SK-N-SH (cell line): ENCODE data around the gene GAS7. TPM values are rescaled to one million over a fixed set of nuclear protein-coding genes. Genes with fewer than 3 reads are reported as not detected.

Source experiments
- CTCF ChIA-PET: fragments of 300-600, 350-600 bp; formaldehyde crosslinking; extraction: SDS; loops from one replicate; lab custom pipeline; 2021; lab: Yijun Ruan, JAX
- POLR2A ChIA-PET: fragments of 350-600 bp; sonication (Branson Sonifier 250); formaldehyde crosslinking; extraction: SDS; loops from one replicate; lab custom pipeline; 2020; ENCODE audit warnings: antibody characterized with exemption, inconsistent platforms; lab: Yijun Ruan, JAX
- DNase-seq: peaks from one replicate; pipeline ENCODE4 v3.0.0; 2012
- H2AFZ ChIP-seq: fragments of 200-600 bp; sonication (generic); 2 replicates; pipeline ENCODE4 v1.8.1; 2016; ENCODE audit warnings: antibody characterized with exemption, mild to moderate bottlenecking, low read depth
- H3F3A ChIP-seq: fragments of 200-600 bp; sonication (generic); replicated peaks from 2 replicates; pipeline ENCODE3; 2016; ENCODE audit warnings: antibody characterized with exemption, mild to moderate bottlenecking; ENCODE audit not compliant: insufficient read depth
- H3K27ac ChIP-seq, 2 experiments: fragments of 200-500 bp in 1 of 2; fragments of 200-600 bp in 1 of 2; sonication (Bioruptor generic) in 1 of 2; sonication (generic), shearing (Covaris generic) in 1 of 2; 2 replicates each; pipeline versions ENCODE4 v1.5.1 to v1.6.1; 2014 to 2016; ENCODE audit warnings: low read depth in 2 of 2, inconsistent platforms in 1 of 2, low read length in 1 of 2, mild to moderate bottlenecking in 1 of 2, mixed read lengths in 1 of 2
- H3K27me3 ChIP-seq: fragments of 200-600 bp; sonication (generic), shearing (Covaris generic); 2 replicates; pipeline ENCODE4 v1.6.1; 2016; ENCODE audit warnings: mixed run types; ENCODE audit not compliant: insufficient read depth
- H3K36me3 ChIP-seq, 2 experiments: fragments of 200-500 bp in 1 of 2; fragments of 200-600 bp in 1 of 2; sonication (Bioruptor generic) in 1 of 2; sonication (generic) in 1 of 2; replicated peaks in 1 of 2; 2 replicates each; pipeline versions ENCODE3 to v1.5.1; 2014 to 2016; ENCODE audit warnings: low read length in 1 of 2, mild to moderate bottlenecking in 1 of 2; ENCODE audit not compliant: insufficient read depth in 2 of 2, control insufficient read depth in 1 of 2
- H3K4me1 ChIP-seq, 2 experiments: fragments of 200-500 bp in 1 of 2; fragments of 200-600 bp in 1 of 2; sonication (Bioruptor generic) in 1 of 2; sonication (generic), shearing (Covaris generic) in 1 of 2; 2 replicates each; pipeline versions ENCODE4 v1.5.1 to v1.6.1; 2014 to 2016; ENCODE audit warnings: low read depth in 1 of 2, low read length in 1 of 2, mixed run types in 1 of 2; ENCODE audit not compliant: insufficient read depth in 2 of 2, control insufficient read depth in 1 of 2
- H3K4me2 ChIP-seq: fragments of 200-600 bp; sonication (generic), shearing (Covaris generic); 2 replicates; pipeline ENCODE4 v1.6.1; 2017; ENCODE audit warnings: mixed run types
- H3K4me3 ChIP-seq, 2 experiments: fragments of 200-500 bp in 1 of 2; fragments of 200-600 bp in 1 of 2; sonication (Bioruptor generic) in 1 of 2; sonication (generic), shearing (Covaris generic) in 1 of 2; 2 replicates each; pipeline versions ENCODE4 v1.5.1 to v1.8.1; 2014 to 2016; ENCODE audit warnings: low read depth in 2 of 2, inconsistent platforms in 1 of 2, low read length in 1 of 2, mild to moderate bottlenecking in 1 of 2, mixed read lengths in 1 of 2, moderate library complexity in 1 of 2
- H3K79me2 ChIP-seq: fragments of 200-600 bp; sonication (generic); 2 replicates; pipeline ENCODE4 v1.8.1; 2017; ENCODE audit warnings: mild to moderate bottlenecking; ENCODE audit not compliant: insufficient read depth
- H3K9ac ChIP-seq: fragments of 200-600 bp; sonication (generic); 2 replicates; pipeline ENCODE4 v1.6.1; 2017; ENCODE audit warnings: mixed run types
- H3K9me2 ChIP-seq: fragments of 200-600 bp; sonication (generic); 2 replicates; pipeline ENCODE4 v1.6.1; 2017; ENCODE audit warnings: mixed run types
- H3K9me3 ChIP-seq: fragments of 200-600 bp; sonication (generic); 2 replicates; pipeline ENCODE4 v1.6.1; 2017; ENCODE audit warnings: mixed run types, mild to moderate bottlenecking, moderate library complexity
- H4K20me1 ChIP-seq: fragments of 200-600 bp; sonication (generic); 2 replicates; pipeline ENCODE4 v1.6.1; 2017; ENCODE audit warnings: mild to moderate bottlenecking, mixed run types; ENCODE audit not compliant: insufficient read depth
- CHD2 ChIP-seq: fragments of 150-350 bp; IDR thresholded peaks from 2 replicates; pipeline ENCODE4 v1.6.1; 2018; ENCODE audit warnings: low read length; ENCODE audit not compliant: partially characterized antibody
- ELF1 ChIP-seq: IDR thresholded peaks from 2 replicates; pipeline ENCODE4 v1.4.0; 2012
- FOSL2 ChIP-seq: IDR thresholded peaks from 2 replicates; pipeline ENCODE4 v1.4.0; 2012; ENCODE audit warnings: low read depth, mild to moderate bottlenecking, moderate library complexity, borderline replicate concordance
- FOXM1 ChIP-seq: IDR thresholded peaks from 2 replicates; pipeline ENCODE4 v1.4.0; 2012; ENCODE audit warnings: low read depth, mild to moderate bottlenecking
- GABPA ChIP-seq: IDR thresholded peaks from 2 replicates; pipeline ENCODE4 v1.4.0; 2012; ENCODE audit warnings: low read depth, mild to moderate bottlenecking
- GATA2 ChIP-seq: sonication (generic); formaldehyde crosslinking; IDR thresholded peaks from 2 replicates; pipeline ENCODE4 v1.5.0; 2020; ENCODE audit warnings: mild to moderate bottlenecking, missing genetic modification reagents
- POLR2AphosphoS5 ChIP-seq: IDR thresholded peaks from 2 replicates; pipeline ENCODE4 v1.6.1; 2012; ENCODE audit warnings: low read depth, low read length
- RCOR1 ChIP-seq: fragments of 150-350 bp; IDR thresholded peaks from 2 replicates; pipeline ENCODE4 v1.6.1; 2017; ENCODE audit warnings: antibody characterized with exemption, low read length
- RFX5 ChIP-seq: IDR thresholded peaks from 2 replicates; pipeline ENCODE4 v1.6.1; 2012; ENCODE audit warnings: mild to moderate bottlenecking, improper control_type of control experiment, low read length
- SIN3A ChIP-seq: IDR thresholded peaks from 2 replicates; pipeline ENCODE4 v1.6.1; 2012; ENCODE audit warnings: low read depth, mild to moderate bottlenecking, low read length, moderate library complexity, borderline replicate concordance
- SMC3 ChIP-seq: IDR thresholded peaks from 2 replicates; pipeline ENCODE4 v1.6.1; 2012; ENCODE audit warnings: low read depth, low read length, improper control_type of control experiment
- TCF12 ChIP-seq: IDR thresholded peaks from 2 replicates; pipeline ENCODE4 v1.4.0; 2012
- TEAD4 ChIP-seq: IDR thresholded peaks from 2 replicates; pipeline ENCODE4 v1.4.0; 2012; ENCODE audit warnings: mild to moderate bottlenecking, borderline replicate concordance; ENCODE audit not compliant: insufficient read depth
- USF1 ChIP-seq: IDR thresholded peaks from 2 replicates; pipeline ENCODE4 v1.4.0; 2012; ENCODE audit warnings: low read depth, borderline replicate concordance
- WGBS: methylation state at CpG from one replicate; pipeline ENCODE4 v1.1.6; 2017; ENCODE audit warnings: low lambda C conversion rate; 5-methylcytosine and 5-hydroxymethylcytosine counted together
- polyA plus RNA-seq, 3 experiments: library from polyadenylated mRNA; depleted of rRNA; stranded (reverse); fragments of >200 nt; gene quantifications; 2 replicates each; pipeline ENCODE4 v1.2.3, GENCODE V29; 2012
- TF ChIP-seq, protein P1 (sequence below): IDR thresholded peaks from 2 replicates; pipeline ENCODE4 v1.4.0; 2012; ENCODE audit warnings: low read depth, borderline replicate concordance
- TF ChIP-seq, protein P2 (sequence below): fragments of 200-600 bp; sonication (generic); IDR thresholded peaks from 2 replicates; pipeline ENCODE4 v1.6.1; 2017; ENCODE audit warnings: antibody characterized with exemption, mild to moderate bottlenecking, moderate library complexity

Gene GAS7
- polyA plus RNA-seq, 1 of the 3 experiments (the other 2 are of a cell fraction) = 0.12 TPM

- Histone ChIP-seq H3K9me3 (no peaks in the 10 kb centered on the region), H3K36me3 (no peaks in the 10 kb centered on the region), H3K9ac (no peak within 1 kb of the TSS), H3K4me2 (no peak within 1 kb of the TSS), H3K79me2 (no peaks in the 10 kb centered on the region), H4K20me1 (no peaks in the 10 kb centered on the region), H3K27ac (no peak within 1 kb of the TSS), H3K27me3 (peaks cover 7% of the 10 kb centered on the region; the same call in 1 of the 2 replicates), H3F3A (no peaks in the 10 kb centered on the region), H3K4me3 (peak within 1 kb of the TSS in 1 of 2 experiments; percentile 39; a peak in 1 of 4 replicates), H3K9me2 (no peaks in the 10 kb centered on the region), H3K4me1 (no peaks in the 10 kb centered on the region), H2AFZ (no peak within 1 kb of the TSS)
- WGBS = 5% methylated on average over 10 of the region's 11 CpGs
- ChIA-PET CTCF (interaction anchor here (0.6 to 1.0 kb wide), 2 partner anchors 21 to 710 kb away, joined by 3 read pairs; no protein-coding TSS in a partner anchor), POLR2A (no interaction called here)
- TF ChIP-seq, protein P1, sequence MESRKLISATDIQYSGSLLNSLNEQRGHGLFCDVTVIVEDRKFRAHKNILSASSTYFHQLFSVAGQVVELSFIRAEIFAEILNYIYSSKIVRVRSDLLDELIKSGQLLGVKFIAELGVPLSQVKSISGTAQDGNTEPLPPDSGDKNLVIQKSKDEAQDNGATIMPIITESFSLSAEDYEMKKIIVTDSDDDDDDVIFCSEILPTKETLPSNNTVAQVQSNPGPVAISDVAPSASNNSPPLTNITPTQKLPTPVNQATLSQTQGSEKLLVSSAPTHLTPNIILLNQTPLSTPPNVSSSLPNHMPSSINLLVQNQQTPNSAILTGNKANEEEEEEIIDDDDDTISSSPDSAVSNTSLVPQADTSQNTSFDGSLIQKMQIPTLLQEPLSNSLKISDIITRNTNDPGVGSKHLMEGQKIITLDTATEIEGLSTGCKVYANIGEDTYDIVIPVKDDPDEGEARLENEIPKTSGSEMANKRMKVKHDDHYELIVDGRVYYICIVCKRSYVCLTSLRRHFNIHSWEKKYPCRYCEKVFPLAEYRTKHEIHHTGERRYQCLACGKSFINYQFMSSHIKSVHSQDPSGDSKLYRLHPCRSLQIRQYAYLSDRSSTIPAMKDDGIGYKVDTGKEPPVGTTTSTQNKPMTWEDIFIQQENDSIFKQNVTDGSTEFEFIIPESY = no peak
- TF ChIP-seq TEAD4 (no peak), SIN3A (no peak), CHD2 (no peak), RCOR1 (no peak), TCF12 (no peak), ELF1 (no peak), RFX5 (no peak)
- TF ChIP-seq, protein P2, sequence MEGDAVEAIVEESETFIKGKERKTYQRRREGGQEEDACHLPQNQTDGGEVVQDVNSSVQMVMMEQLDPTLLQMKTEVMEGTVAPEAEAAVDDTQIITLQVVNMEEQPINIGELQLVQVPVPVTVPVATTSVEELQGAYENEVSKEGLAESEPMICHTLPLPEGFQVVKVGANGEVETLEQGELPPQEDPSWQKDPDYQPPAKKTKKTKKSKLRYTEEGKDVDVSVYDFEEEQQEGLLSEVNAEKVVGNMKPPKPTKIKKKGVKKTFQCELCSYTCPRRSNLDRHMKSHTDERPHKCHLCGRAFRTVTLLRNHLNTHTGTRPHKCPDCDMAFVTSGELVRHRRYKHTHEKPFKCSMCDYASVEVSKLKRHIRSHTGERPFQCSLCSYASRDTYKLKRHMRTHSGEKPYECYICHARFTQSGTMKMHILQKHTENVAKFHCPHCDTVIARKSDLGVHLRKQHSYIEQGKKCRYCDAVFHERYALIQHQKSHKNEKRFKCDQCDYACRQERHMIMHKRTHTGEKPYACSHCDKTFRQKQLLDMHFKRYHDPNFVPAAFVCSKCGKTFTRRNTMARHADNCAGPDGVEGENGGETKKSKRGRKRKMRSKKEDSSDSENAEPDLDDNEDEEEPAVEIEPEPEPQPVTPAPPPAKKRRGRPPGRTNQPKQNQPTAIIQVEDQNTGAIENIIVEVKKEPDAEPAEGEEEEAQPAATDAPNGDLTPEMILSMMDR = no peak
- no peak for DNase-seq
Observed at GRCh38 chr17:9905078-9905415, 293.4 kb downstream of the GAS7 start, which contains the start of gene RCVRN. Gene RCVRN, minus strand, starts transcription at chr17:9905271. Its CDS starts 91 bp downstream, at chr17:9905180.

- ChIA-PET POLR2A (no interaction called here), CTCF (interaction anchor here (1.0 kb wide), 2 partner anchors 20 to 710 kb away, joined by 3 read pairs; no protein-coding TSS in a partner anchor)
- WGBS = 57% methylated on average over 26 of the region's 35 CpGs
- no peak overlapping the region for H3K4me2 ChIP-seq
- H4K20me1 ChIP-seq = no peaks in the 10 kb centered on the region
- peaks cover 7% of the 10 kb centered on the region; the same call in 1 of the 2 replicates for H3K27me3 ChIP-seq
- no peaks in the 10 kb centered on the region for H3K4me1 ChIP-seq
- H3K79me2 ChIP-seq = no peaks in the 10 kb centered on the region
- H3K9me2 ChIP-seq = no peaks in the 10 kb centered on the region
- no peaks in the 10 kb centered on the region for H3K36me3 ChIP-seq
- H3K9me3 ChIP-seq = no peaks in the 10 kb centered on the region
- H3F3A ChIP-seq = no peaks in the 10 kb centered on the region
- no peak for DNase-seq
- H3K4me3 ChIP-seq = no peak overlapping the region
- TF ChIP-seq ELF1 (no peak), POLR2AphosphoS5 (no peak), SIN3A (no peak), CHD2 (no peak), GABPA (no peak), FOSL2 (no peak), FOXM1 (no peak), GATA2 (no peak), USF1 (no peak), RFX5 (no peak), SMC3 (no peak)
- no peak overlapping the region for H2AFZ ChIP-seq
- H3K27ac ChIP-seq = no peak overlapping the region
- no peak overlapping the region for H3K9ac ChIP-seq
Observed at GRCh38 chr17:9904277-9905077, 293.9 kb downstream of the GAS7 start.
